ENCODE data around the gene CDA. TPM values are rescaled to one million over a fixed set of nuclear protein-coding genes. Genes with fewer than 3 reads are reported as not detected.

Gene CDA
- total and polyA plus RNA-seq, 2 donors (not counting 3 experiments of a cell fraction or from before 2014, with no cell fraction given): 0.35 to 1.9 TPM

DNA sequence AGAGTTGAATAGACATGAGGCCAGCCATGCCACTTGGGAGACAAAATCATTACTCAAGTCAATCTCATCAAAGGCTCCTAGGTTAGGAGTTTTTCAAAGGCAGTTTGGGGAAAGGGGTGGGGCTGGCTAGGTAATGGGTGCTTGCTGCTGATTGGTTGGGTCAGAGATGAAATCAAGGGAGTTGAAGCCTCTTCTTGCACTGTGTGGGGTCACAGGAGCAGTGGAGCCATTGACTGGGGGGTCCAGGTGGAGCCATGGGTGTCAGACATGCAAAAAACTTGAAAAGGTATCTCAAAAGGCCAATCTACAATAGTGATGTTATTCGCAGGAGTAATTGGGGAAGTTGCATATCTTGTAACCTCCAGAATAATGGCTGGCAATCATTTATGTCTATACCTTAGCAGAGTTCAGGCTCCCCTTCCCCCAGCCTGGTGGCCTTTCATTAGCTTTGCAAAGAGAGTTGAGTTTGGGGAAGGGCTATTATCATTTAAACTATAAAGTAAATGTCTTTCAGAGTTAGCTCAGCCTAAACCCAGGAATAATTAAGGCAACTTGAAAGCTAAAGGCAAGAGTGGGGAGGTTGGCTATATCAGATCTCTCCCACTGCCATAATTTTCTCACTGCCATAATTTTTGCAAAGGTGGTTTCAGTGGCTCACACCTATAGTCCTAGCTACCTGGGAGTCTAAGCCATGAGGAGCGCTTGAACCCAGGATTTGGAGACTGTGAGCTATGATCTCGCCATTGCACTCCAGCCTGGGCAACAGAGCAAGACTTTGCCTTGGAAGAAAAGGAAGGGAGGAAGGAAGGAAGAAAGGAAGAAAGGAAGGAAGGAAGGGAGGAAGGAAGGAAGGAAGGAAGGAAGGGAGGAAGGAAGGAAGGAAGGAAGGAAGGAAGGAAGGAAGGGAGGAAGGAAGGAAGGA, 36.5 kb downstream of the CDA start:
- intact Hi-C loops (cut with micrococcal nuclease): no loop called here
- FAIRE-seq (no peak), DNase-seq (ENCODE audit: low read depth, low spot score) (no peak)
- CTCF ChIA-PET: interaction anchor here (1.7 kb wide), 1 partner anchor 50 kb away, joined by 6 read pairs; no protein-coding TSS in a partner anchor
- no peak overlapping the region for H3K9ac ChIP-seq (replicated peaks; ENCODE audit: extremely low read depth, insufficient read depth, low read length)
- no TSS peak for BruUV-seq (replicated peaks)
- TF ChIP-seq EZH2 (IDR thresholded peaks at IDR 0.05; ENCODE audit: borderline replicate concordance, low read depth, low read length, severe bottlenecking): no peak
- no peak for TF ChIP-seq JUN (IDR thresholded peaks at IDR 0.05; ENCODE audit: borderline replicate concordance, insufficient read depth, insufficient read length, low read depth)
- no peak for TF ChIP-seq POLR2A (IDR thresholded peaks at IDR 0.05; ENCODE audit: low read depth, low read length)
- no peak for TF ChIP-seq MYC (IDR thresholded peaks at IDR 0.05; ENCODE audit: low read depth, low read length)
- TF ChIP-seq, protein P1, sequence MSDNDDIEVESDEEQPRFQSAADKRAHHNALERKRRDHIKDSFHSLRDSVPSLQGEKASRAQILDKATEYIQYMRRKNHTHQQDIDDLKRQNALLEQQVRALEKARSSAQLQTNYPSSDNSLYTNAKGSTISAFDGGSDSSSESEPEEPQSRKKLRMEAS (IDR thresholded peaks at IDR 0.05; ENCODE audit: insufficient read depth, insufficient read length): no peak
- TF ChIP-seq POLR2AphosphoS5 (IDR thresholded peaks at IDR 0.05; ENCODE audit: insufficient read depth, low read depth, low read length): no peak
- TF ChIP-seq FOS (IDR thresholded peaks at IDR 0.05; ENCODE audit: borderline replicate concordance, insufficient read depth, low read length): no peak
- TF ChIP-seq, protein P2, sequence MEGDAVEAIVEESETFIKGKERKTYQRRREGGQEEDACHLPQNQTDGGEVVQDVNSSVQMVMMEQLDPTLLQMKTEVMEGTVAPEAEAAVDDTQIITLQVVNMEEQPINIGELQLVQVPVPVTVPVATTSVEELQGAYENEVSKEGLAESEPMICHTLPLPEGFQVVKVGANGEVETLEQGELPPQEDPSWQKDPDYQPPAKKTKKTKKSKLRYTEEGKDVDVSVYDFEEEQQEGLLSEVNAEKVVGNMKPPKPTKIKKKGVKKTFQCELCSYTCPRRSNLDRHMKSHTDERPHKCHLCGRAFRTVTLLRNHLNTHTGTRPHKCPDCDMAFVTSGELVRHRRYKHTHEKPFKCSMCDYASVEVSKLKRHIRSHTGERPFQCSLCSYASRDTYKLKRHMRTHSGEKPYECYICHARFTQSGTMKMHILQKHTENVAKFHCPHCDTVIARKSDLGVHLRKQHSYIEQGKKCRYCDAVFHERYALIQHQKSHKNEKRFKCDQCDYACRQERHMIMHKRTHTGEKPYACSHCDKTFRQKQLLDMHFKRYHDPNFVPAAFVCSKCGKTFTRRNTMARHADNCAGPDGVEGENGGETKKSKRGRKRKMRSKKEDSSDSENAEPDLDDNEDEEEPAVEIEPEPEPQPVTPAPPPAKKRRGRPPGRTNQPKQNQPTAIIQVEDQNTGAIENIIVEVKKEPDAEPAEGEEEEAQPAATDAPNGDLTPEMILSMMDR (IDR thresholded peaks at IDR 0.05; ENCODE audit: extremely low read depth in 1 of 2, insufficient read depth in 1 of 2, low read depth in 1 of 2, low read length in 2 of 2): no peak
- TF ChIP-seq GATA2 (IDR thresholded peaks at IDR 0.05; ENCODE audit: insufficient read depth, insufficient read length, low read depth, low read length): no peak
- dilution Hi-C loops (cut with MboI; ENCODE audit: extremely low pct_ligation_motif_present, low sequenced_read_pairs): no loop called here
- no peaks in the 10 kb centered on the region for H3K79me2 ChIP-seq (ENCODE audit: control insufficient read depth, insufficient read depth, low read length)
- H3K4me2 ChIP-seq (ENCODE audit: insufficient read depth, low read length): no peak overlapping the region
- H3K4me1 ChIP-seq (ENCODE audit: control insufficient read depth, extremely low read depth, insufficient read depth, low read length): no peaks in the 10 kb centered on the region
- H3K27me3 ChIP-seq (ENCODE audit: control insufficient read depth in 2 of 2, insufficient read depth in 2 of 2, low read length in 2 of 2): peaks cover 2 to 3% of the 10 kb centered on the region in 2 experiments
- no peaks in the 10 kb centered on the region for H3K9me1 ChIP-seq (replicated peaks; ENCODE audit: control insufficient read depth, extremely low read depth, insufficient read depth, low read length)
- H4K20me1 ChIP-seq (replicated peaks; ENCODE audit: control insufficient read depth, extremely low read depth, insufficient read depth, low read length): no peaks in the 10 kb centered on the region
- POLR2A ChIA-PET: no interaction called here
- H3K9me3 ChIP-seq (replicated peaks; ENCODE audit: control insufficient read depth, insufficient read depth, low read length): no peaks in the 10 kb centered on the region
- H3K4me3 ChIP-seq (replicated peaks in 1 of 3; ENCODE audit: insufficient read depth in 1 of 3, low read depth in 1 of 3, low read length in 3 of 3): no peak overlapping the region
- H2AFZ ChIP-seq (ENCODE audit: low read depth, low read length): no peak overlapping the region
- no peak overlapping the region for H3K27ac ChIP-seq (ENCODE audit: insufficient read depth, low read depth, low read length)
- H3K36me3 ChIP-seq (ENCODE audit: control insufficient read depth in 2 of 2, extremely low read depth in 1 of 2, insufficient read depth in 2 of 2, low read length in 2 of 2): no peaks in the 10 kb centered on the region
